Activated naive CD4-positive, alpha-beta T cell treated with anti-CD3 and anti-CD28 coated beads for 36 hours (primary cell): ENCODE data around the gene POLR2J2. TPM values are rescaled to one million over a fixed set of nuclear protein-coding genes. Genes with fewer than 3 reads are reported as not detected.

ENCODE experiments used
- total RNA-seq, 2 experiments: library from RNA; stranded (reverse); gene quantifications; one replicate each; pipeline ENCODE4 v1.2.3, GENCODE V29; 2021

POLR2J2 gene
- total RNA-seq, 2 experiments from 2014 or later = 4.8 to 5.6 TPM

Other genes with a start within 250 kb of the POLR2J2 start
- gene ORAI2, start 238.1 kb downstream of the POLR2J2 start, total RNA-seq = 10 to 100 TPM; 15.4 to 16.4 TPM
- gene ALKBH4, start 206.8 kb downstream of the POLR2J2 start, total RNA-seq = 1 to 10 TPM; 5.7 to 6.4 TPM
- 10 to 100 TPM in 1 of 2 experiments, 1 to 10 TPM in 1; 9.4 to 11.0 TPM for gene LRWD1, start 206.7 kb downstream of the POLR2J2 start, total RNA-seq
- gene POLR2J, start 192.7 kb downstream of the POLR2J2 start, total RNA-seq = 10 to 100 TPM; 43.9 to 47.1 TPM
- 10 to 100 TPM; 16.2 to 17.4 TPM for gene RASA4B, start 153.9 kb downstream of the POLR2J2 start, total RNA-seq
- 1 to 10 TPM; 5.5 to 8.2 TPM for gene UPK3BL2, start 128.0 kb downstream of the POLR2J2 start, total RNA-seq
- gene SPDYE2, start 120.4 kb downstream of the POLR2J2 start, total RNA-seq = not detected
- 10 to 100 TPM; 15.3 to 15.5 TPM for gene POLR2J3, start 99.1 kb downstream of the POLR2J2 start, total RNA-seq
- gene RASA4, start 54.9 kb downstream of the POLR2J2 start, total RNA-seq = 10 to 100 TPM; 40.0 to 43.4 TPM
- 1 to 10 TPM; 9.6 to 9.7 TPM for gene UPK3BL1, start 28.9 kb downstream of the POLR2J2 start, total RNA-seq
- gene SPDYE2B, start 21.3 kb downstream of the POLR2J2 start, total RNA-seq = under 1 TPM in 1 of 2 experiments, not detected in 1; 0.19 TPM
- 1 to 10 TPM; 5.3 to 6.3 TPM for gene FAM185A, start 77.3 kb upstream of the POLR2J2 start, total RNA-seq
- gene LRRC17, start 241.3 kb upstream of the POLR2J2 start, total RNA-seq = not detected